NCI-H748 treated with DMSO at 0.1 percent for 48 hours (cell line): ENCODE results near the gene PIK3C2A.

ENCODE experiments used
- DNase-seq: peaks from one replicate; lab custom pipeline; 2025; lab: John Stamatoyannopoulos, UW

Gene PIK3C2A

DNA sequence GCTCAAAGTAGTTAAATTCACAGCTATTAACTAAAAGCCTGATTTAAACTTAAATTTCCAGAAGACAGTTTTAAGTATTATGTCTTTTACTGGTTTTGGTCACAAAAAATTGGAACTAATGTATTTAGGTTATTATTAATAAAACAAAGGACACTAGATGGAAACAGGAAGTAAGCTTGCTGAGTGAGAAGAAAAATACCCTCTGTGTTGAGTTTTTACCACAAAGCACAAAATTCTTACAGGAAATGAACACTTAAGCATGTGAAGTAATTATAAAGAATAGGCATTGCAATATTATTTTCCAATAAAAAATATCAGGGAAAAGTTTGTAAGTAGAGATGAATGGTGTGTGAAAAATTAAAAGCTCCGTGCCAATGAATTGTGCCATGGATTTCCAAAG lies 46.3 kb downstream of the PIK3C2A start:
- no peak for DNase-seq

DNA sequence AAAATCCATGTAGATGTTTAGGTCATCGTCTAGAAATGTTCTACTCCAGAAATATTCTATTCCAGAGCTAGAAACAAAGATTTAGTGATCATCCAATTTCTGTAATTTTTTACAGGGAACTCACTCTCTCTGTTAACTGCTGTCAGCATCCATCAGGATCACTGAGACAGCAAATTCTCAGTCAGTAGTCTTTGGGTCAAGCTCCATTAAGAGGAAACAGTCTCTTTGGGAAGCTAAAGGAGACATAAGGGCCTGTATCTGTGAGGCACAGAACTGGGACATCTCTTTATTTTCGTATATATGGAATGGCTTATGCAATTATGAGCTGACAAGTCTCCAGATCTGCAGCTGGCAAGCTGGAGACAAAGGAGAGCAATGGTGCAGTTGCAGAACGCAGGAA lies 48.3 kb downstream of the PIK3C2A start:
- DNase-seq, result no peak
